Mammary epithelial cell (primary cell): ENCODE results near the gene SEC61A1.

Source experiments
- EZH2 ChIP-seq: IDR thresholded peaks from 2 replicates; pipeline ENCODE4 v1.6.1; 2012; ENCODE audit warnings: low read length, inconsistent platforms, borderline replicate concordance
- TF ChIP-seq, protein P1 (sequence below), 2 donors: IDR thresholded peaks in 1 of 2; conservative IDR thresholded peaks in 1 of 2; 2 replicates each; pipeline ENCODE4 v1.5.1; 2011 to 2012; ENCODE audit warnings: inconsistent platforms in 2 of 2, low read length in 2 of 2, mild to moderate bottlenecking in 2 of 2, control low read depth in 1 of 2, low read depth in 1 of 2; ENCODE audit not compliant: insufficient read depth in 1 of 2; ENCODE audit errors: extremely low read depth in 1 of 2

DNA sequence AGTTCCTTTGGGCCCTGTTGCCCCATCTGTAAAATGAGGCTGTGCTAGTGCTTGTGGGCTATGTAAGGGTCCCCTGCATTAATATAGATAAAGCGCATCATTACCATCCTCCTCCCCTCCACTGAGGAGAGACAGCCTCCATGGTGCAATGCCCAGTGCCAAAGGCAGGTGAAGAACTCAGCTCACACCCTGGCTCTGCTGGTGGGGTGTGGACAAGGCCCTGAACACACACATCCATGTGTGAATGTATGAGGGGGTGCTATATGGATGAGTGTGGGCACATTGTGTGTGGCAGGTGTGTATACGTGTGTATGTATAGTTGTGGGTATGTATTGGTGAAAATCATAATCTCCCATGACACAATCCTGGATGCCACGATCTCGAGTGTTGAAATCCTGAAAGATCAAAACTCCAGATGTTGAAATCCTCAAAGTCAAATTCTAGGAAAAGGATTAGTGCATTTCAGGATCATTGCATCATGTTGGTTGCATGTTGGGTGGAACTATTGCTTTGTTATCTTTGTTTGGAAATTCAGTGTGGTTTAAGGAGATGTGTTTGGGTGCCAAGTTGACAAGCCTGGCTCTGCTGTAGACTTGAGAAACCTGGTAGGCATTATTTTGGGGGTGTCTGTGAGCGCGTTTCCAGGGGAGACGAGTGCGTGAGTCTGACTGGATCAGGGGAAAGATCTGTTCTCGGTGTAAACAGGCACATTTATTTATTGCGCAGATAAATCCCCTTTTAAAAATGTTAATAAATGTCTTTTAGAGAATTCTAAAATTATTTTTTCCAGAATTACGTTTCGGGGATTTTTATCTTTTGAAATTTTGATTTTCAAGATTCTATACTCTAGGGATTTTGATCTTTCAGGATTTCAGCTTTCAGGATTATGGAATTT is 42.0 kb upstream of the SEC61A1 start:
- TF ChIP-seq, protein P1, sequence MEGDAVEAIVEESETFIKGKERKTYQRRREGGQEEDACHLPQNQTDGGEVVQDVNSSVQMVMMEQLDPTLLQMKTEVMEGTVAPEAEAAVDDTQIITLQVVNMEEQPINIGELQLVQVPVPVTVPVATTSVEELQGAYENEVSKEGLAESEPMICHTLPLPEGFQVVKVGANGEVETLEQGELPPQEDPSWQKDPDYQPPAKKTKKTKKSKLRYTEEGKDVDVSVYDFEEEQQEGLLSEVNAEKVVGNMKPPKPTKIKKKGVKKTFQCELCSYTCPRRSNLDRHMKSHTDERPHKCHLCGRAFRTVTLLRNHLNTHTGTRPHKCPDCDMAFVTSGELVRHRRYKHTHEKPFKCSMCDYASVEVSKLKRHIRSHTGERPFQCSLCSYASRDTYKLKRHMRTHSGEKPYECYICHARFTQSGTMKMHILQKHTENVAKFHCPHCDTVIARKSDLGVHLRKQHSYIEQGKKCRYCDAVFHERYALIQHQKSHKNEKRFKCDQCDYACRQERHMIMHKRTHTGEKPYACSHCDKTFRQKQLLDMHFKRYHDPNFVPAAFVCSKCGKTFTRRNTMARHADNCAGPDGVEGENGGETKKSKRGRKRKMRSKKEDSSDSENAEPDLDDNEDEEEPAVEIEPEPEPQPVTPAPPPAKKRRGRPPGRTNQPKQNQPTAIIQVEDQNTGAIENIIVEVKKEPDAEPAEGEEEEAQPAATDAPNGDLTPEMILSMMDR (conservative IDR thresholded peaks at IDR 0.05 in 1 of 2, IDR thresholded peaks at IDR 0.05 in 1 of 2; ENCODE audit: extremely low read depth in 1 of 2, insufficient read depth in 1 of 2, low read depth in 1 of 2, low read length in 2 of 2): no peak
- TF ChIP-seq EZH2: no peak
